ENCODE results near the gene GTF2E1. TPM values are rescaled to one million over a fixed set of nuclear protein-coding genes. Genes with fewer than 3 reads are reported as not detected.
"Not testable (repeated sequence)": the region's sequence is repeated elsewhere in the genome, so short reads cannot be mapped to it uniquely, and the experiment has no call there.

The GTF2E1 gene
- total and polyA plus RNA-seq, 8 donors, result 2.7 to 9.7 (median 6.5) TPM

- Histone ChIP-seq H3K36me3 (peaks cover 0 to 10% (median 0%) of the 10 kb centered on the region in 3 donors), H3K27ac (no peak overlapping the region), H3K9me3 (no peaks in the 10 kb centered on the region), H3K4me1 (no peaks in the 10 kb centered on the region), H3K4me3 (no peak overlapping the region), H3K27me3 (no peaks in the 10 kb centered on the region)
- ATAC-seq (no peak), DNase-seq (no peak), FAIRE-seq (no peak)
- intact Hi-C loops (cut with DNase I), result no loop called here
- TF ChIP-seq CTCF (IDR thresholded peaks at IDR 0.05), result no peak
- 92 to 100% methylated on average over 2 of the region's 2 CpGs for WGBS, 2 donors
Measured at GRCh38 chr3:120752865-120753264, 10.3 kb downstream of the GTF2E1 start.

GRCh38 chr3:120753810-120754209, 11.3 kb downstream of the GTF2E1 start:
- Histone ChIP-seq H3K27ac (no peak overlapping the region), H3K36me3 (peaks cover 0 to 10% (median 0%) of the 10 kb centered on the region in 3 donors), H3K27me3 (no peaks in the 10 kb centered on the region), H3K9me3 (no peaks in the 10 kb centered on the region), H3K4me1 (no peaks in the 10 kb centered on the region), H3K4me3 (no peak overlapping the region)
- TF ChIP-seq CTCF (IDR thresholded peaks at IDR 0.05), result no peak
- ATAC-seq, result no peak
- FAIRE-seq, result no peak
- intact Hi-C loops (cut with DNase I), result no loop called here
- DNase-seq, result no peak

- no peak overlapping the region for H3K27ac ChIP-seq
- intact Hi-C loops (cut with DNase I), result no loop called here
- no peaks in the 10 kb centered on the region for H3K4me1 ChIP-seq
- FAIRE-seq (no peak), DNase-seq (no peak), ATAC-seq (no peak)
- H3K9me3 ChIP-seq, result no peaks in the 10 kb centered on the region
- H3K27me3 ChIP-seq, result no peaks in the 10 kb centered on the region
- no peak for TF ChIP-seq CTCF (IDR thresholded peaks at IDR 0.05)
- H3K4me3 ChIP-seq, result no peak overlapping the region
- 89 to 91% methylated on average over 2 of the region's 2 CpGs for WGBS, 2 donors
- H3K36me3 ChIP-seq, result peaks cover 0 to 7% (median 0%) of the 10 kb centered on the region in 3 donors
Measured at GRCh38 chr3:120756061-120756460, 13.5 kb downstream of the GTF2E1 start.

GRCh38 chr3:120758551-120758950, 16.0 kb downstream of the GTF2E1 start:
- H3K4me3 ChIP-seq; H3K27ac ChIP-seq; DNase-seq; H3K27me3 ChIP-seq; FAIRE-seq; ATAC-seq; intact Hi-C loops (cut with DNase I); H3K4me1 ChIP-seq; H3K36me3 ChIP-seq; H3K9me3 ChIP-seq: not testable (repeated sequence)
- WGBS, 2 donors, result 85 to 97% methylated on average over 4 of the region's 4 CpGs

GRCh38 chr3:120762615-120763014, 20.1 kb downstream of the GTF2E1 start:
- H3K27ac ChIP-seq, result no peak overlapping the region
- WGBS, 2 donors, result 83 to 90% methylated on average over 1 of the region's 1 CpG
- DNase-seq (no peak), ATAC-seq (no peak), FAIRE-seq (no peak)
- no peak overlapping the region for H3K4me3 ChIP-seq
- intact Hi-C loops (cut with DNase I), result no loop called here
- TF ChIP-seq CTCF (IDR thresholded peaks at IDR 0.05), result no peak
- H3K9me3 ChIP-seq, result no peaks in the 10 kb centered on the region
- H3K27me3 ChIP-seq, result no peaks in the 10 kb centered on the region
- H3K36me3 ChIP-seq, result no peaks in the 10 kb centered on the region
- H3K4me1 ChIP-seq, result peaks cover 0 to 16% (median 11%) of the 10 kb centered on the region in 3 donors

- Histone ChIP-seq H3K4me1 (peaks cover 0 to 16% (median 11%) of the 10 kb centered on the region in 3 donors), H3K4me3 (no peak overlapping the region), H3K36me3 (no peaks in the 10 kb centered on the region), H3K27ac (no peak overlapping the region), H3K27me3 (no peaks in the 10 kb centered on the region), H3K9me3 (no peaks in the 10 kb centered on the region)
- FAIRE-seq (no peak), DNase-seq (no peak), ATAC-seq (no peak)
- WGBS, 2 donors, result 59 to 63% methylated on average over 1 of the region's 1 CpG
- intact Hi-C loops (cut with DNase I), result no loop called here
- no peak for TF ChIP-seq CTCF (IDR thresholded peaks at IDR 0.05)
Measured at GRCh38 chr3:120763601-120764000, 21.1 kb downstream of the GTF2E1 start.

Data from pancreas (tissue), 10 donors.